ENCODE data around the gene ELMO1.

GRCh38 chr7:36825501-36825900 is 623.2 kb downstream of the ELMO1 start:
- TF ChIP-seq CTCF (IDR thresholded peaks at IDR 0.05) (no peak), POLR2A (IDR thresholded peaks at IDR 0.05; ENCODE audit: low read depth) (no peak), POLR2AphosphoS5 (IDR thresholded peaks at IDR 0.05) (no peak)
